GM23338 (cell line): ENCODE data around the gene NDUFS2. TPM values are rescaled to one million over a fixed set of nuclear protein-coding genes. Genes with fewer than 3 reads are reported as not detected.

Experiments used
- ATAC-seq: fragments of 200-7000 bp; cut with Tn5 transposase; 3 replicates; pipeline ENCODE4 v1.9.1; 2020
- DNase-seq: peaks from one replicate; pipeline ENCODE4 v3.0.0-alpha.2; 2015; ENCODE audit warnings: low spot score
- H2AFZ ChIP-seq: fragments of 200-600 bp; sonication (generic); 2 replicates; pipeline ENCODE4 v1.8.0; 2016; ENCODE audit warnings: antibody characterized with exemption, mild to moderate bottlenecking, moderate library complexity
- H3F3A ChIP-seq: fragments of 200-600 bp; sonication (generic); replicated peaks from 2 replicates; pipeline ENCODE4 v1.8.0; 2017; ENCODE audit warnings: antibody characterized with exemption, mixed run types, low read depth
- H3K27ac ChIP-seq: fragments of 200-600 bp; sonication (generic); 2 replicates; pipeline ENCODE4 v1.6.1; 2016; ENCODE audit warnings: low read depth
- H3K27me3 ChIP-seq: fragments of 200-600 bp; sonication (generic); 2 replicates; pipeline ENCODE4 v1.8.0; 2016; ENCODE audit warnings: mild to moderate bottlenecking, mixed run types, moderate library complexity; ENCODE audit not compliant: insufficient read depth
- H3K36me3 ChIP-seq: fragments of 200-600 bp; sonication (generic); 2 replicates; pipeline ENCODE4 v1.8.0; 2016; ENCODE audit warnings: mild to moderate bottlenecking; ENCODE audit not compliant: insufficient read depth
- H3K4me1 ChIP-seq: fragments of 200-600 bp; sonication (generic); 2 replicates; pipeline ENCODE4 v1.8.0; 2016; ENCODE audit warnings: mild to moderate bottlenecking, moderate library complexity; ENCODE audit not compliant: insufficient read depth
- H3K4me2 ChIP-seq: fragments of 200-600 bp; sonication (generic); 2 replicates; pipeline ENCODE4 v1.7.1; 2017; ENCODE audit warnings: mixed run types
- H3K4me3 ChIP-seq: fragments of 200-600 bp; sonication (generic); 2 replicates; pipeline ENCODE4 v1.6.1; 2016; ENCODE audit warnings: mixed run types
- H3K79me2 ChIP-seq: fragments of 200-600 bp; sonication (generic); replicated peaks from 2 replicates; pipeline ENCODE4 v1.8.0; 2017; ENCODE audit warnings: mild to moderate bottlenecking; ENCODE audit not compliant: insufficient read depth
- H3K9me2 ChIP-seq: fragments of 200-600 bp; sonication (generic); 2 replicates; pipeline ENCODE4 v1.8.0; 2017; ENCODE audit not compliant: insufficient read depth
- H4K20me1 ChIP-seq: fragments of 200-600 bp; sonication (generic); replicated peaks from 2 replicates; pipeline ENCODE4 v1.8.0; 2017; ENCODE audit warnings: mild to moderate bottlenecking; ENCODE audit not compliant: insufficient read depth
- H3K27ac Mint-ChIP-seq: 2 replicates; pipeline ENCODE4 v1.8.0; 2020; ENCODE audit warnings: inconsistent platforms, mild to moderate bottlenecking, moderate library complexity, mixed read lengths
- H3K27me3 Mint-ChIP-seq: 3 replicates; pipeline ENCODE4 v1.8.0; 2022; ENCODE audit warnings: low read depth, mild to moderate bottlenecking, moderate library complexity, mixed read lengths, inconsistent platforms; ENCODE audit not compliant: insufficient read depth, poor library complexity
- H3K36me3 Mint-ChIP-seq: 3 replicates; pipeline ENCODE4 v1.8.0; 2021; ENCODE audit warnings: low read depth, mild to moderate bottlenecking, inconsistent platforms, moderate library complexity, mixed read lengths
- H3K4me1 Mint-ChIP-seq: 3 replicates; pipeline ENCODE4 v1.8.0; 2020; ENCODE audit warnings: mild to moderate bottlenecking, inconsistent platforms, mixed read lengths
- H3K4me3 Mint-ChIP-seq: 3 replicates; pipeline ENCODE4 v1.8.0; 2021; ENCODE audit warnings: moderate library complexity, mild to moderate bottlenecking, inconsistent platforms, mixed read lengths
- H3K9me3 Mint-ChIP-seq: 3 replicates; pipeline ENCODE4 v1.8.0; 2020; ENCODE audit warnings: moderate library complexity, mild to moderate bottlenecking, inconsistent platforms, mixed read lengths
- CREB1 ChIP-seq: fragments of 250-450 bp; sonication (Bioruptor Pico); IDR thresholded peaks from 2 replicates; pipeline ENCODE4 v1.5.0; 2020; ENCODE audit warnings: low read depth, mild to moderate bottlenecking, moderate library complexity
- CTCF ChIP-seq, 2 experiments: fragments of 200-600 bp in 1 of 2; sonication (generic) in 1 of 2; conservative IDR thresholded peaks; 2 replicates each; pipeline versions ENCODE4 v1.5.1 to v1.6.1; 2016 to 2017; ENCODE audit warnings: antibody characterized with exemption in 2 of 2, low read depth in 2 of 2, mild to moderate bottlenecking in 2 of 2, moderate library complexity in 1 of 2
- NANOG ChIP-seq: IDR thresholded peaks from 2 replicates; pipeline ENCODE4 v1.6.1; 2016; ENCODE audit warnings: antibody characterized with exemption, borderline replicate concordance
- POLR2AphosphoS5 ChIP-seq: IDR thresholded peaks from 2 replicates; pipeline ENCODE4 v1.6.1; 2016; ENCODE audit warnings: antibody characterized with exemption, low read depth
- STAT1 ChIP-seq: IDR thresholded peaks from one replicate; pipeline ENCODE4 v1.6.1; 2016; ENCODE audit warnings: antibody characterized with exemption; ENCODE audit not compliant: unreplicated experiment
- ZNF114 ChIP-seq: fragments of 250-450 bp; sonication (Bioruptor Pico); IDR thresholded peaks from 2 replicates; pipeline ENCODE4 v1.5.0; 2020; ENCODE audit warnings: mild to moderate bottlenecking, moderate library complexity
- ZNF331 ChIP-seq: fragments of 250-450 bp; sonication (Bioruptor Pico); IDR thresholded peaks from 2 replicates; pipeline ENCODE4 v1.5.0; 2020; ENCODE audit warnings: low read depth, mild to moderate bottlenecking, moderate library complexity
- polyA plus RNA-seq: library from polyadenylated mRNA; unstranded; fragments of >200 nt; fragmentation: Nextera tagmentation; extraction: Ambion mirVana; gene quantifications from 2 replicates; pipeline ENCODE4 v1.2.1, GENCODE V29; 2016
- total RNA-seq: library from RNA; depleted of rRNA; stranded (reverse); fragments of >200 nt; shearing (Covaris generic); gene quantifications from 2 replicates; pipeline ENCODE4 v1.2.3, GENCODE V29; 2014
- TF ChIP-seq, protein P1 (sequence below): IDR thresholded peaks from one replicate; pipeline ENCODE4 v1.6.1; 2018; ENCODE audit warnings: antibody characterized with exemption; ENCODE audit not compliant: unreplicated experiment

NDUFS2 gene
- total and polyA plus RNA-seq, 2 experiments from 2014 or later, result 56.7 to 131 TPM

DNA sequence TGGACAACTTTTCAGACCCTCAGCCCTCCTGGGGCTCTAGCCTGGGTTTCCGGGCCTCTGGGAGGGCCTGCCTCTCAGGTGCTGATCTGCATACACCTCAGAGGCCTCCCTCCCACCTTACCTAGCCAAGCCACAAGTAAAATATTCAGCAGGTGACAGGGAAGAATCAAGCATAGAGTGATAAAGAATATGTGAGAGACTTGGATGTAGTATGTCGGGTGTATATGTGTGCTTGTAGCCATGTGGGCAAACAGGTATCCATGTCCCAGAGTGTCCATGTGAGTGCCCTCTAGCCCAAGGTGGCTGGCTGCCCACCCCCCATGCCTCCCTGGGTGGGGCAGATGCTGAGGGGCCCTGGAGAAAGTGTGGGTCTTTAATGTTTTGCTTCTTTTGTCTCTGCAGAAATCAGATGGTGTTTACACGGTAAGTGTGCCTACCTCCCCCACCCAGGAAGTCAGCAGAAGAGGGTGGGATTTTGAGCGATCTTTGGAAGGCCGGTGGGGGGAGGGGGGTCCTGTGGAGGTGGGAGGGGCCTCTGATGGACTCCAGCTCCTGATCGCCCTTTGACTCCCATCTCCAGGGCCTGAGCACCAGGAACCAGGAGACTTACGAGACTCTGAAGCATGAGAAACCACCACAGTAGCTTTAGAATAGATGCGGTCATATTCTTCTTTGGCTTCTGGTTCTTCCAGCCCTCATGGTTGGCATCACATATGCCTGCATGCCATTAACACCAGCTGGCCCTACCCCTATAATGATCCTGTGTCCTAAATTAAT is 16.3 kb downstream of the NDUFS2 start (continued):
- TF ChIP-seq CTCF (conservative IDR thresholded peaks at IDR 0.05; ENCODE audit: low read depth in 2 of 2) (no peak), ZNF114 (CRISPR knock-in tag) (no peak), POLR2AphosphoS5 (no peak), NANOG (no peak), CREB1 (CRISPR knock-in tag) (no peak)

DNA sequence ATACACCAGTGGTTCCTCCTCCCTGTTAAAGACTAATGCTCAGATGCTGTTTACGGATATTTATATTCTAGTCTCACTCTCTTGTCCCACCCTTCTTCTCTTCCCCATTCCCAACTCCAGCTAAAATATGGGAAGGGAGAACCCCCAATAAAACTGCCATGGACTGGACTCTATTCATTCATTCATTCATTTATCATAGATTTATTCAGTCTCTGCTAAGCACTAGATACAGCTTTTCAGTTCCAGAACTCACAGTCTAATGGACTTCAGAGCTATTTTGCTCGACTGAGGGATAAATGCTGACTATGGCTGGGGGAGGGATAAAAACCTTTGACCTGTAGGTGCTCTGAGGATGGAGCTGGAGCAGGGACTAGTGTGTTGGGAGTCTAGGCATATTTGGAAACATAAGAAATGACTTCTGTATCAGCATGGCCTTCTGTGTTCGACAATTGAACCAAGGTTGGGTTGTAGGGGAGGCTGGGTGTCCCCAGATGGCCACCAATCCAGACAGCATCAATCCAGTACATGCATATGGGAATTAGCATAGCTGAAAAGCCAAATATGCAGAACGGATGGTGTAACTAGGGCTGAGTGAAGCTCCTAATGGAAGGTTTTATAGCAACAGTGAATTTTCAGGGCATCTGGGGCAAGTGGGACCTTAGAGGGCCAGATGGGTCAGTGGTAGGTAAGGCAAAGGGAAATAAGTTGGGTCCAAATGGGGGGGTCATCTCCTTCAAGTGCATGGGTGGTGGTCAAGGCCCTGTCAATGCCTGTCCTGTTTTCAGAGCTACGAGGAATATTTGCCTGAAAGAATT is 17.1 kb downstream of the NDUFS2 start:
- no peak for ATAC-seq
- no peak for DNase-seq
- H3K79me2 ChIP-seq, result no peaks in the 10 kb centered on the region
- no peaks in the 10 kb centered on the region for H3K27me3 ChIP-seq
- no peak overlapping the region for H3K4me3 ChIP-seq
- no peaks in the 10 kb centered on the region for H4K20me1 ChIP-seq
- H3F3A ChIP-seq, result 0 out of 2 replicates have a peak, but pooled peaks cover 6% of the 10 kb centered on the region
- H3K4me3 Mint-ChIP-seq, result no peak overlapping the region
- H2AFZ ChIP-seq, result no peak overlapping the region; the same call in 1 of the 2 replicates
- no peak overlapping the region for H3K27ac Mint-ChIP-seq
- no peaks in the 10 kb centered on the region; the same call in 2 of the 3 replicates for H3K9me3 Mint-ChIP-seq
- H3K4me1 Mint-ChIP-seq, result peaks cover 34% of the 10 kb centered on the region
- peaks cover 15% of the 10 kb centered on the region for H3K27me3 Mint-ChIP-seq
- H3K27ac ChIP-seq, result no peak overlapping the region
- H3K4me2 ChIP-seq, result no peak overlapping the region
- no peaks in the 10 kb centered on the region for H3K9me2 ChIP-seq
- TF ChIP-seq ZNF331 (CRISPR knock-in tag) (no peak), STAT1 (no peak)
- TF ChIP-seq, protein P1, sequence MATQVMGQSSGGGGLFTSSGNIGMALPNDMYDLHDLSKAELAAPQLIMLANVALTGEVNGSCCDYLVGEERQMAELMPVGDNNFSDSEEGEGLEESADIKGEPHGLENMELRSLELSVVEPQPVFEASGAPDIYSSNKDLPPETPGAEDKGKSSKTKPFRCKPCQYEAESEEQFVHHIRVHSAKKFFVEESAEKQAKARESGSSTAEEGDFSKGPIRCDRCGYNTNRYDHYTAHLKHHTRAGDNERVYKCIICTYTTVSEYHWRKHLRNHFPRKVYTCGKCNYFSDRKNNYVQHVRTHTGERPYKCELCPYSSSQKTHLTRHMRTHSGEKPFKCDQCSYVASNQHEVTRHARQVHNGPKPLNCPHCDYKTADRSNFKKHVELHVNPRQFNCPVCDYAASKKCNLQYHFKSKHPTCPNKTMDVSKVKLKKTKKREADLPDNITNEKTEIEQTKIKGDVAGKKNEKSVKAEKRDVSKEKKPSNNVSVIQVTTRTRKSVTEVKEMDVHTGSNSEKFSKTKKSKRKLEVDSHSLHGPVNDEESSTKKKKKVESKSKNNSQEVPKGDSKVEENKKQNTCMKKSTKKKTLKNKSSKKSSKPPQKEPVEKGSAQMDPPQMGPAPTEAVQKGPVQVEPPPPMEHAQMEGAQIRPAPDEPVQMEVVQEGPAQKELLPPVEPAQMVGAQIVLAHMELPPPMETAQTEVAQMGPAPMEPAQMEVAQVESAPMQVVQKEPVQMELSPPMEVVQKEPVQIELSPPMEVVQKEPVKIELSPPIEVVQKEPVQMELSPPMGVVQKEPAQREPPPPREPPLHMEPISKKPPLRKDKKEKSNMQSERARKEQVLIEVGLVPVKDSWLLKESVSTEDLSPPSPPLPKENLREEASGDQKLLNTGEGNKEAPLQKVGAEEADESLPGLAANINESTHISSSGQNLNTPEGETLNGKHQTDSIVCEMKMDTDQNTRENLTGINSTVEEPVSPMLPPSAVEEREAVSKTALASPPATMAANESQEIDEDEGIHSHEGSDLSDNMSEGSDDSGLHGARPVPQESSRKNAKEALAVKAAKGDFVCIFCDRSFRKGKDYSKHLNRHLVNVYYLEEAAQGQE, result no peak
- H3K4me1 ChIP-seq, result peaks cover 22% of the 10 kb centered on the region
- peaks cover 9% of the 10 kb centered on the region for H3K36me3 Mint-ChIP-seq
- peaks cover 3% of the 10 kb centered on the region; the same call in 1 of the 2 replicates for H3K36me3 ChIP-seq
